Measurements from ENCODE around the gene NCBP3. TPM values are rescaled to one million over a fixed set of nuclear protein-coding genes. Genes with fewer than 3 reads are reported as not detected.

The NCBP3 gene
- total RNA-seq, 1 donor = 21.4 TPM

DNA sequence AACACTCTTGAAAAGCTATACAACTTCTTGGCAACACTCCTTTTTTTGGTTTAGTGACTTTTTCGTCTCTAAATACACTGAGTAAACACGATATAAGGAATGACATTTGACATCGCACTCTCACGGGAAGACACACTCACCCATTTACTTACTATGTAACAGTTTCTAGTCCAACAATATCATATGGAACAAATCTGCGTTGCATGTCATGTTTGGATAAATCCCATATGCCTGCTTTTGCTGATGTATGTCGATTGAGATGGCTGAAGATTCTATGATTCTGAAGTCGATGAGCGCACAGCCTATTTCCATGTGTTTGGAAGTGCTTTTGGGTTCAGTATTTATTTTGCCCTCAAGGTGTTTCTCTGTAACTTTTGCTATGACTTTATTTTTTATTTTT is 63.3 kb downstream of the NCBP3 start:
- Histone ChIP-seq H3K27ac (ENCODE audit: low read depth, low read length) (no peak overlapping the region), H3K4me3 (ENCODE audit: insufficient read depth, low read length) (no peak overlapping the region), H3K79me2 (ENCODE audit: insufficient read depth, low read length) (no peaks in the 10 kb centered on the region), H3K36me3 (ENCODE audit: insufficient read depth, low read length) (no peaks in the 10 kb centered on the region), H3K27me3 (ENCODE audit: insufficient read depth, low read length) (no peaks in the 10 kb centered on the region), H2AFZ (ENCODE audit: low read length) (no peak overlapping the region), H3K9me3 (ENCODE audit: low read depth, low read length) (no peaks in the 10 kb centered on the region), H3K4me2 (ENCODE audit: insufficient read depth, low read length) (no peak overlapping the region), H4K20me1 (ENCODE audit: insufficient read depth, low read length) (no peaks in the 10 kb centered on the region), H3K4me1 (ENCODE audit: insufficient read depth, low read length) (no peaks in the 10 kb centered on the region)
- TF ChIP-seq, protein P1, sequence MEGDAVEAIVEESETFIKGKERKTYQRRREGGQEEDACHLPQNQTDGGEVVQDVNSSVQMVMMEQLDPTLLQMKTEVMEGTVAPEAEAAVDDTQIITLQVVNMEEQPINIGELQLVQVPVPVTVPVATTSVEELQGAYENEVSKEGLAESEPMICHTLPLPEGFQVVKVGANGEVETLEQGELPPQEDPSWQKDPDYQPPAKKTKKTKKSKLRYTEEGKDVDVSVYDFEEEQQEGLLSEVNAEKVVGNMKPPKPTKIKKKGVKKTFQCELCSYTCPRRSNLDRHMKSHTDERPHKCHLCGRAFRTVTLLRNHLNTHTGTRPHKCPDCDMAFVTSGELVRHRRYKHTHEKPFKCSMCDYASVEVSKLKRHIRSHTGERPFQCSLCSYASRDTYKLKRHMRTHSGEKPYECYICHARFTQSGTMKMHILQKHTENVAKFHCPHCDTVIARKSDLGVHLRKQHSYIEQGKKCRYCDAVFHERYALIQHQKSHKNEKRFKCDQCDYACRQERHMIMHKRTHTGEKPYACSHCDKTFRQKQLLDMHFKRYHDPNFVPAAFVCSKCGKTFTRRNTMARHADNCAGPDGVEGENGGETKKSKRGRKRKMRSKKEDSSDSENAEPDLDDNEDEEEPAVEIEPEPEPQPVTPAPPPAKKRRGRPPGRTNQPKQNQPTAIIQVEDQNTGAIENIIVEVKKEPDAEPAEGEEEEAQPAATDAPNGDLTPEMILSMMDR (IDR thresholded peaks at IDR 0.05; ENCODE audit: extremely low read depth, low read depth, low read length) = no peak
- DNase-seq (ENCODE audit: insufficient read length, low spot score, missing footprints) = no peak

DNA sequence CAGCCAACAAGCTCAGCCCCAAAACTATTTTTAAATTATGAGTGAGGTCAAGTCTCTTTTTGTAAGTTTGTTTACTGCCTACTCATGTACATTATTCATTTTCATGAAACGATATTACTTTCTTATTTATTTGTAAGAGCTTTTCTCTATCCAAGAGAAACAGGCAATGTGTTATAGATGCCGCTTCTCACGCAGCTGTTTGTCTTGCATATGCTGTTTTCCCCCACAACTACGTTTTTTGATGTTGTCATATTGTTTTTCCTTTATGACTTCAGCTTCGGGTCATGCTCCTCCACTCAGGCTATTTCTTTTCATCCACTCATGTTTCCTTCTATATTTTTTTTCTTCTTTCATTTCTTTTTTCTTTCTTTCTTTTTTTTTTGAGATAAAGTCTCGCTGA is 65.1 kb downstream of the NCBP3 start:
- no peak for DNase-seq (ENCODE audit: insufficient read length, low spot score, missing footprints)
- TF ChIP-seq, protein P1 (IDR thresholded peaks at IDR 0.05; ENCODE audit: extremely low read depth, low read depth, low read length) = no peak
- Histone ChIP-seq H3K4me3 (ENCODE audit: insufficient read depth, low read length) (no peak overlapping the region), H3K4me2 (ENCODE audit: insufficient read depth, low read length) (no peak overlapping the region), H3K36me3 (ENCODE audit: insufficient read depth, low read length) (no peaks in the 10 kb centered on the region), H3K27ac (ENCODE audit: low read depth, low read length) (no peak overlapping the region), H3K27me3 (ENCODE audit: insufficient read depth, low read length) (no peaks in the 10 kb centered on the region), H4K20me1 (ENCODE audit: insufficient read depth, low read length) (no peaks in the 10 kb centered on the region), H3K9me3 (ENCODE audit: low read depth, low read length) (no peaks in the 10 kb centered on the region), H3K4me1 (ENCODE audit: insufficient read depth, low read length) (no peaks in the 10 kb centered on the region), H3K79me2 (ENCODE audit: insufficient read depth, low read length) (no peaks in the 10 kb centered on the region), H2AFZ (ENCODE audit: low read length) (no peak overlapping the region)

DNA sequence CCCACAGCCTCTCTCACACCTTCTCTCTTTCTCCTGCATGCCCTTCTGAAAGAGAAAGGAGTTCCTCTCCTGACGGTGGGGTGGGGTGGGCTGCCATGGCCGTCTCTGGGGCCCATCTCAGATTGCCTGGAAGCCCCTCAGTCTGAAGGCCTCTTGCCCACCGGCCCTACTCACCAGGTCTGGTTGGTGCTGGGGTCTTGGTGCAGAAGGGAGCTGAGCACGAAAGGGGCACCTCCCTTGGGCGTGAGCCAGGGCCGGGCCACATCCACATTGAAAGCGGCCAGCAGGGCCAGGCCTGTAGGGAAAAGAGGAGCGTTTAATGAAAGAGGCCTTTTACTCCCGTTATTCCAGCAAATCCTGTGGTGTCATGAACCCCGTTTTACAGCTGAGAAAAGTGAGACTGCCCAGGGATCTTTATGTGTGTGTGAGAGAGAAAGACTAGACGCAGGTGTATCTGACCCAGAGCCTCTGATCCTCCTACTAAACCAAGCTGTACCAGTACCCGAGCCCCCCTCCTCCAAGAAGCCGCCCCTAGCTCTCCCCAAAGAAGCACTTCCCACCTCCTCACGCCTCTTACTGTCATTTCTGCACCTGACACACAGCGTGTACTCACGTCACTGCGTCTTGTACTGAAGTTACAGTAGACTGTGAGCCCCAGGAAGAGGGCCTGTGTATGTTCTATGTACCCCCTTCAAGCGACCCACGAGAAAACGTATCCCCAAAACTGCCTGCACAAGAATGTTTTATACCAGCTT is 68.5 kb downstream of the NCBP3 start:
- Histone ChIP-seq H3K9me3 (ENCODE audit: low read depth, low read length) (no peaks in the 10 kb centered on the region), H3K79me2 (ENCODE audit: insufficient read depth, low read length) (no peaks in the 10 kb centered on the region), H3K4me1 (ENCODE audit: insufficient read depth, low read length) (peaks cover 6% of the 10 kb centered on the region), H2AFZ (ENCODE audit: low read length) (no peak overlapping the region), H3K27ac (ENCODE audit: low read depth, low read length) (no peak overlapping the region), H3K4me2 (ENCODE audit: insufficient read depth, low read length) (no peak overlapping the region), H3K4me3 (ENCODE audit: insufficient read depth, low read length) (no peak overlapping the region), H4K20me1 (ENCODE audit: insufficient read depth, low read length) (no peaks in the 10 kb centered on the region), H3K27me3 (ENCODE audit: insufficient read depth, low read length) (no peaks in the 10 kb centered on the region), H3K36me3 (ENCODE audit: insufficient read depth, low read length) (no peaks in the 10 kb centered on the region)
- DNase-seq (ENCODE audit: insufficient read length, low spot score, missing footprints) = peak; percentile 32
- TF ChIP-seq, protein P1 (IDR thresholded peaks at IDR 0.05; ENCODE audit: extremely low read depth, low read depth, low read length) = no peak

DNA sequence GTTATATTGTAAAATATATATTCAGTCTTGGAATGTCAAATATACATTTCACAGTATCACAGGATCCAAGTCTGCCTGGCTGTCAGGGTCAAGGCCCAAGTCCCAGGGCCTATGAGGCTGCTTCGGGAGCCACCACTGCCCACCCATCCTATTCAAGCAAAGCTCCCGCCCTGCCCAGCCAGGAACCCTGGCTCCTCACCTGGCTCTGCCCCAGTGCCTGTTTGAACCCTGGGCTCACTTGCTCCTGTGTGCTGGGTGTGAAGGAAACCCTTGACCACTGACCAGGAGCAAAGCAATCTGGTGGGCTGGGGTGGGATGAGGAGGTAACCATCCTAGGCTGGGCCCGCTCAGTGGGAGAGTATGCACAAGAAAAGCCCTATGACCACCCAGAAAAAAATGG is 72.1 kb downstream of the NCBP3 start:
- Histone ChIP-seq H3K36me3 (ENCODE audit: insufficient read depth, low read length) (no peaks in the 10 kb centered on the region), H3K27me3 (ENCODE audit: insufficient read depth, low read length) (no peaks in the 10 kb centered on the region), H2AFZ (ENCODE audit: low read length) (peak overlapping the region; percentile 35), H3K79me2 (ENCODE audit: insufficient read depth, low read length) (no peaks in the 10 kb centered on the region), H3K4me3 (ENCODE audit: insufficient read depth, low read length) (no peak overlapping the region), H4K20me1 (ENCODE audit: insufficient read depth, low read length) (no peaks in the 10 kb centered on the region), H3K4me1 (ENCODE audit: insufficient read depth, low read length) (peaks cover 6% of the 10 kb centered on the region), H3K4me2 (ENCODE audit: insufficient read depth, low read length) (no peak overlapping the region), H3K9me3 (ENCODE audit: low read depth, low read length) (no peaks in the 10 kb centered on the region), H3K27ac (ENCODE audit: low read depth, low read length) (no peak overlapping the region)
- DNase-seq (ENCODE audit: insufficient read length, low spot score, missing footprints) = no peak
- TF ChIP-seq, protein P1 (IDR thresholded peaks at IDR 0.05; ENCODE audit: extremely low read depth, low read depth, low read length) = no peak

All from osteoblast (primary cell).